Progenitor cell of endocrine pancreas (in vitro differentiated cells): ENCODE data around the gene ADGRG6. TPM values are rescaled to one million over a fixed set of nuclear protein-coding genes. Genes with fewer than 3 reads are reported as not detected.
A peak's percentile ranks its signal among the peaks of the same experiment; 100 is the strongest.

Source experiments
- DNase-seq: peaks from one replicate; pipeline ENCODE4 v3.0.0; 2021; ENCODE audit warnings: low spot score; ENCODE audit not compliant: unreplicated experiment
- H3K27ac Mint-ChIP-seq: 2 replicates; pipeline ENCODE4 v1.8.0; 2021; ENCODE audit warnings: mild to moderate bottlenecking, moderate library complexity, mixed read lengths
- H3K27me3 Mint-ChIP-seq: 2 replicates; pipeline ENCODE4 v1.8.0; 2021; ENCODE audit warnings: mixed read lengths
- H3K36me3 Mint-ChIP-seq: 2 replicates; pipeline ENCODE4 v1.8.0; 2022; ENCODE audit warnings: mixed read lengths; ENCODE audit not compliant: insufficient read depth
- H3K4me1 Mint-ChIP-seq: 2 replicates; pipeline ENCODE4 v1.8.0; 2021; ENCODE audit warnings: low read depth, mixed read lengths
- H3K4me3 Mint-ChIP-seq: 2 replicates; pipeline ENCODE4 v1.8.0; 2021; ENCODE audit warnings: low read depth, mild to moderate bottlenecking, moderate library complexity, mixed read lengths
- H3K9me3 Mint-ChIP-seq: 2 replicates; pipeline ENCODE4 v1.8.0; 2021; ENCODE audit warnings: low read depth, mixed read lengths
- total RNA-seq: library from RNA; stranded (reverse); gene quantifications from 2 replicates; pipeline ENCODE4 v1.2.1, GENCODE V29; 2021
- TF ChIP-seq, protein P1 (sequence below): fragments of 200-600 bp; sonication (generic); IDR thresholded peaks from one replicate; pipeline ENCODE4 v1.5.0; 2021; ENCODE audit warnings: antibody characterized with exemption, mild to moderate bottlenecking; ENCODE audit not compliant: unreplicated experiment

Gene ADGRG6
- total RNA-seq, 1 donor from 2014 or later = 126 TPM

DNA sequence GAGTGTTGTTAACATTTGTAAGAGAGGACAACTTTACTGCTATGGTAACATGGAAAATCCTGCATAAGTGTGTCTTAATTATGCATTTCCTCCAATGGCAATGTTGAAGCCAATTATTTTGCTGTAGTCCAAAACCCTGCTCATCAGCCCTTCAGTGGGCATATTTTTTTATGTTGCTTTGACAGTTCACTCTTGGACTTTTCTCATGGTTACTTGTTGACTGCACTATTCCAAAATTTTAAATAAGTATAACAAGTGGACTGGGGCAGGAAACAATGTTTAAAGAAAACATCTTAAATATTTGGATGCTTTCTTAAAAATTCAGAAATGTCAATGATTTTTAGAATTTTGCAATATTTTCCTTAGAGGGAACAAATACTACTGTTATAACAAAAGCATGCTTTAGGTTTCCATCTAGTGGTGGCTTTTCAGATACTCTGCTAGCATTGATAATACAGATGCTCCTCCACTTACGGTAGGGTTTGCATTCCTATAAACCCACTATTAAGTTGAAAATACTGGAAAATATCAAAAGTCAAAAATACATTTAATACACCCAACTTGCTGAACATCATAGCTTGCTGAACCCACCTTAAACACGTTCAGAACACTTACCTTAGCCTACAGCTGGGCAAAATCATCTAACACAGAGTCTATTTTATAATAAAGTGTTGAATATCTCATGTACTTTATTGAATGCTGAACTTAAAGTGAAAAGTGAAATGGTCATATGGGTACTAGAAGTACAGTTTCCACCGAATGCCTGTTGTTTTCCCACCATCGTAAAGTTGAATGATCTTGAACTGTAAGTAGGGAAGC is 86.4 kb downstream of the ADGRG6 start:
- H3K27ac Mint-ChIP-seq = no peak overlapping the region
- peaks cover 14% of the 10 kb centered on the region for H3K4me1 Mint-ChIP-seq
- peaks cover 3% of the 10 kb centered on the region for H3K36me3 Mint-ChIP-seq
- H3K4me3 Mint-ChIP-seq = no peak overlapping the region
- H3K27me3 Mint-ChIP-seq = no peaks in the 10 kb centered on the region
- DNase-seq = no peak
- TF ChIP-seq, protein P1, sequence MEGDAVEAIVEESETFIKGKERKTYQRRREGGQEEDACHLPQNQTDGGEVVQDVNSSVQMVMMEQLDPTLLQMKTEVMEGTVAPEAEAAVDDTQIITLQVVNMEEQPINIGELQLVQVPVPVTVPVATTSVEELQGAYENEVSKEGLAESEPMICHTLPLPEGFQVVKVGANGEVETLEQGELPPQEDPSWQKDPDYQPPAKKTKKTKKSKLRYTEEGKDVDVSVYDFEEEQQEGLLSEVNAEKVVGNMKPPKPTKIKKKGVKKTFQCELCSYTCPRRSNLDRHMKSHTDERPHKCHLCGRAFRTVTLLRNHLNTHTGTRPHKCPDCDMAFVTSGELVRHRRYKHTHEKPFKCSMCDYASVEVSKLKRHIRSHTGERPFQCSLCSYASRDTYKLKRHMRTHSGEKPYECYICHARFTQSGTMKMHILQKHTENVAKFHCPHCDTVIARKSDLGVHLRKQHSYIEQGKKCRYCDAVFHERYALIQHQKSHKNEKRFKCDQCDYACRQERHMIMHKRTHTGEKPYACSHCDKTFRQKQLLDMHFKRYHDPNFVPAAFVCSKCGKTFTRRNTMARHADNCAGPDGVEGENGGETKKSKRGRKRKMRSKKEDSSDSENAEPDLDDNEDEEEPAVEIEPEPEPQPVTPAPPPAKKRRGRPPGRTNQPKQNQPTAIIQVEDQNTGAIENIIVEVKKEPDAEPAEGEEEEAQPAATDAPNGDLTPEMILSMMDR = peak; percentile 74
- H3K9me3 Mint-ChIP-seq = no peaks in the 10 kb centered on the region

DNA sequence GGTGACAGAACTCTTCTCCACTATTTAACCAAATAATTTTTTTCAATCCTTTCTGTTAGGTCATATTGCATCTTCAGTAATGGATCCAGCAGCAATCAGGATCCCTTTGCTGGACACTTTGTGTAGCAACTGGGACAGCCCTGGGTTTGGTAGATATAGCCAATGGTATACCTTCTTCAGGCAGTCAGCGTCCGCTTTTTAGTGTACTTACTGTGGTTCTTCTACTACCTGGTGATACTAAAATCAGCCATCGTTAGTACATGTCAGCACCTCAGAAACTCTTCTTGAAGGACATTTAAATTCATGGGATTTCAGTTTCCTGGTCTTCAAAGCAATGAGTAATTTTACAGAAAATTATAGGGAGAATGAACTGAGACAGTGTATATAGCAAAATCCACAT is 93.5 kb downstream of the ADGRG6 start:
- Mint-ChIP-seq H3K27me3 (no peaks in the 10 kb centered on the region), H3K36me3 (peaks cover 17% of the 10 kb centered on the region), H3K4me3 (no peak overlapping the region), H3K9me3 (no peaks in the 10 kb centered on the region), H3K27ac (peak overlapping the region; percentile 74), H3K4me1 (peaks cover 9% of the 10 kb centered on the region)
- TF ChIP-seq, protein P1 = no peak
- no peak for DNase-seq

DNA sequence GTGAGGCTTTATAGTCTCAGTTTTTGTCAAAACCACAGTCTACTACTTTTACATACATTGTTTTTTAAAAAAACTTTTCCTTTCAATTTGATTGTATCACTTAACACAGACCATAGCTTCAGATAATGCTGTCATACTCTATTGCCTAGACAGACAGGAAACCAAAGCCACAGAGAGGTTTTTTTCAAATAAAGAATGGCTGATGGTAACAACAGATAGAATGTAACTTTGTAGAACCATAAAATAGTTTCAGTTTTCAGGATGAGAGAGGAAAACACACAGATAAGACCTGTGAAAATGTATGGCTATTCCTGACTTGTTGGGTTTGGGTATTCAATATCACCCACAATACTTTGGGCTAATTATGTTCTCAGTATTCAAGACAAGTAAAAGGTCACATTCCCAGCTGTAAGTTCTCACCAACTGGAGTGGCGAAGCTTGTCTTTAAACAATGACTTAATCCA is 94.0 kb downstream of the ADGRG6 start:
- H3K4me3 Mint-ChIP-seq = no peak overlapping the region
- H3K27me3 Mint-ChIP-seq = no peaks in the 10 kb centered on the region
- TF ChIP-seq, protein P1 = no peak
- H3K9me3 Mint-ChIP-seq = no peaks in the 10 kb centered on the region
- peaks cover 18% of the 10 kb centered on the region for H3K36me3 Mint-ChIP-seq
- H3K27ac Mint-ChIP-seq = peak overlapping the region; percentile 63
- no peak for DNase-seq
- H3K4me1 Mint-ChIP-seq = peaks cover 14% of the 10 kb centered on the region

DNA sequence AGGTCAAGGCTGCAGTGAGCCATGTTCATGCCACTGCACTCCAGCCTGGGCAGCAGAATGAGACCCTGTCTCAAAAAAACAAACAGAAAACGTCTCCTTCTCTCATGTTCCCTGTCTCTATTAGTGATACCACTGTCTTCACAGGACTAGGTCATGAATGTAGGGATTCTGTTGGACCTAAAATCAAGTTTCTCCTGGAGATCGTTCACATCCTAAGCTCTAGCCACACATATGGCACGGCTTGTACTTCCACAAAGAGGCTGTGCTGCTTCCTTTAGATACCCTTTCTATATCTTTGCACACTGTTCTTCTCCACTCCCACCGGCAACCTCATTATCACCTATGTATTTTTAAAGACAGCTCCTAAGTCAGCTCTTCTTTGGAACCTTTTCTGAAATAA is 96.5 kb downstream of the ADGRG6 start:
- H3K4me3 Mint-ChIP-seq = no peak overlapping the region
- H3K27ac Mint-ChIP-seq = peak overlapping the region; percentile 19

DNA sequence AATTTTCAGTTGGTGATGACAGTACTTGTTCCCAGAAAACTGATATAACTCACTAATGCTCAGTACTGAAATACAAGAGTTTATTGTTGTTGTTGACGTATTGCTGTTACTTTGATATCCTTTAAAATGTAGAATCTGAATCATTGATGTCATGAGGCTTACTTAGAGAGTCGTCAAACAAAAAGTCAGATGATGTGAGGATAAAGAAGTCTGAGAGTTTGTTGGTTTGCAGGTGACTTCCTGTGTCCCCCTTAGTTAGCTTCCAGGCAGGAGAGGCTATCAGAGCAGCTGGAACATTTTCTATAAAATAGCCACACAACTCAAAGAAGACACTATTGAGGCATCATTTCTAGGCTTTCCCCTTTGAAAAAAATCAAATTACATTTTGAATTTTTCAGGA is 97.9 kb downstream of the ADGRG6 start:
- no peaks in the 10 kb centered on the region for H3K9me3 Mint-ChIP-seq
- TF ChIP-seq, protein P1 = no peak
- no peak overlapping the region for H3K4me3 Mint-ChIP-seq
- H3K27me3 Mint-ChIP-seq = no peaks in the 10 kb centered on the region
- peak overlapping the region; percentile 67 for H3K27ac Mint-ChIP-seq
- peaks cover 19% of the 10 kb centered on the region for H3K36me3 Mint-ChIP-seq
- peaks cover 15% of the 10 kb centered on the region for H3K4me1 Mint-ChIP-seq
- no peak for DNase-seq

More for the DNA sequence above, 96.5 kb downstream of the ADGRG6 start:
- peaks cover 22% of the 10 kb centered on the region for H3K36me3 Mint-ChIP-seq
- DNase-seq = no peak
- H3K9me3 Mint-ChIP-seq = no peaks in the 10 kb centered on the region
- H3K27me3 Mint-ChIP-seq = no peaks in the 10 kb centered on the region
- TF ChIP-seq, protein P1 = no peak
- peaks cover 13% of the 10 kb centered on the region for H3K4me1 Mint-ChIP-seq
